Measurements from ENCODE around the gene ISY1.
"Not testable (repeated sequence)": the region's sequence is repeated elsewhere in the genome, so short reads cannot be mapped to it uniquely, and the experiment has no call there.

ISY1 gene

DNA sequence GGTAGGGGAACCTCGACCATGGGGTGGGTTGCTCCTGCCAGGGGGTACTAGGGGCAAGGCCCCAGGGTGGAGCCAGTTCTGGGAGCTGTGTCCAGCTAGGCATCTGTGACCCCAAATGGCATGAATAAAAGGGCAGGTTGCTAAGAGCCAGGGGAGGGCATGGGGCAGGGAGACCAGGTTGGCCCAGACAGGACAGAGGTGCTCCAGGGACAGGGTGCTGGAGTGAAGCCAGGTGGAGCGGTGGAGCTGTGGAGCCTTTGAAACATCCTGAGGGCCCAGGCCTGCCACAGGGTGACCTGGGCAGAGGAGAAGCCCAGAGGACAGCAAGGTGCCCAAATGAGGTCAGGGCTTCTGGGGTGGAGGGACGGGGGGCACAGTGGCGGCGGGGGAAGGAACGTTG, 72.6 kb downstream of the ISY1 start:
- DNase-seq (ENCODE audit: low read depth in 2 of 3, low spot score in 1 of 3) = not testable (repeated sequence)

GRCh38 chr3:129087904-129088303, 73.0 kb downstream of the ISY1 start:
- not testable (repeated sequence) for DNase-seq (ENCODE audit: low read depth in 2 of 3, low spot score in 1 of 3)

- no peak for DNase-seq (ENCODE audit: low read depth in 2 of 3, low spot score in 1 of 3)
These were observed 73.6 kb downstream of the ISY1 start for GRCh38 chr3:129087138-129087702.

DNA sequence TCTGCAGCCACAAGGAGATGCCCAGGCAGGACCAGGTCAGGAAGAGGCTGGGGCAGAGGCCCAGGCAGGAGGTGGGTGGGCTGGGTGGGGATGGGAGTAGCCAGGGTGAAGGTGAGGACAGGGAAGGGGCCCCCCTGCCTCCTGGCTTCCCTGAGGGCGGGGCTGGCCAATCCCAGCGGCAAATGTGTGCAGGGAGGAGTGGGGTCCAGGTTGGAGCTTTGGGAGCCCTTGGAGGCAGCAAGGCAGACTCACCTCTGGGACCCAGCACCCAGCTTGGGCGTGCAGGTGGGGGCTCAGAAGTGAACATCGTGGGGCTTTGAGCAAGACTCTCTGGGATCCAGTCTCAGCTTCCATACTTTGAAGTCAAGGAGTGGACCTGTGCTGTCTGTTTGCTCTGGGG, 75.0 kb downstream of the ISY1 start:
- DNase-seq (ENCODE audit: low read depth in 2 of 3, low spot score in 1 of 3) = no peak

DNA sequence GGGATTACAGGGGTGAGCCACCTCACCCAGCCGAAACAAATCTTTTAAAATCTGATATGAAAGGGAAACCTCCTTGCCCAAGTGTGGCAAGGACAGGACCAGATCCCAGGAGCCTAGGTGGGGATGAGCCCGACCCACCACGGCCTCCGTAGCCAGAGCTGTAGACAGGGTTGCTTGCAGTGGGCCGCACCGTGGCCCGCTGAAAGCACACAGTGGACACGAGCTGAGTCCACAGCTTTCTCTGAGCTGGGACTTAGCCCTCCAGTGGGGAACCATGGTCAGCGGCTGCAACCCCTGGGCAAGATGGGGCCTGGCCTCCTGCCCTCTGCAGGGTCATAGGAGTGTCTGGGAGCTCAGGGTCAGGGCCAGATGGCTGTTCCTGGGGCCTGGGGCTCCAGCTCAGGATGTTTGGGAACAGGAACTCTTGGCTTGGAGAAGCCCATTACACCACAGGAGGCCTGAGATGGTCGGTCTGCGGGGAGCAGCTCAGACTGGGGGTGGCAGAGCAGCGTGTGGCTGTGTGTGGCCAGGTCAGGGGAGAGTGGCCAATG, 75.6 kb downstream of the ISY1 start:
- no peak for DNase-seq (ENCODE audit: low read depth in 2 of 3, low spot score in 1 of 3)

DNA sequence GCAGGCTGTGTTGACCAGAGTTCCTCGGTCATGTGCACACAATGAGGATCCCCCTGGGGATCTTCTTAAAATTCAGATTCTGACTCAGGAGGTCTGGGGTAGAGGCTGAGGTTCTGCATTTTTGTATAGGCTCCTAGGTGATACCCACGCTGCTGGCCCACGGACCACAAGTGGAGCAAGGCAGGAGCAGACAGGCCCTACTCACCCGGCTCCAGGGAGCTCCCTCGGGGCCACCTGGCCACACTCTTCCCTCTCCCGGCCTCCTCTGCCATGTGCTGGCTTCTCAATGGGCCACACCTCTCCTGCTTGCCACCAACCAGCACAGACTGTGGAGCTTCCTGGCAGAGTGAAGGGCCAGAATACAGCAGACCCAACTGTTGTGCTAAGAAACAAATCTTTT, 76.4 kb downstream of the ISY1 start:
- no peak for DNase-seq (ENCODE audit: low read depth in 2 of 3, low spot score in 1 of 3)

DNA sequence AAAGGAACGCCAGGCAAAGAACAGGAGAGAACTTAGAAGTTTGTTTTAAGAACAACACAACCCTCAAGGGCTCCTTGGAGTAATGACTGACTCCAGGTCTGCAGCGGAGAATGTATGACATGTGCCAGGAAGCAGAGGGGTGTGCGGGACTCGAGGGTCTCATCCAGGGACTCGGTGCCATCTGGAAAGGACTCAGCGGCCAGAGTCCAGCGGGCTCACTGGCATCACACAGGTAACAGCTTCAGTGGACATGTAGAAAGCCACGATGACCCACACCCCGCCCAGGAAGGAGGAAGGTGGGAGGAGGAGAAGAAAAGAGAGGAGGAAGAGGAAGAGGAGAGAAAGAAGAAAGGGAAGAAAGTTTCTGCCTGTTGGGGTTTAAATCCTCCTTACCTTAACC, 78.8 kb downstream of the ISY1 start:
- no peak for DNase-seq (ENCODE audit: low read depth in 2 of 3, low spot score in 1 of 3)

DNA sequence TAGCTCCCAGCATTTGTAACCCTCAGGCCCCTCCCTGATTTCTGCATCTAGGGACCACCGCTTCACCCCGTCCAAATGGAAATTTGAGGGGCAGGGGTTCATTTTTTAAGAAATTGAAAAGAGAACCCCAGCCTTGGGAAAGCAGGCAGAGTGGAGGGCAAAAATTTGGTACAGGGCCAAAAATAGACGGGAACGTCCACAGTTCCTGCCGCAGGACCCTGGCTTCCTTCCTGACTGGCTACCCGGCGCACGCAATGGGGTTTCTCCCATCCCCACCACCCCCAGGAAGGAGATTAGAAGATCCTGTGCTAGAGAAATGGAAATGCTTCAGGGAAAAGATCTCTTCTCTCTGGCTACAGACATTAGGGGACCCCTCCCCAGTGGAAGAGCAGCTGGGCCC, 79.4 kb downstream of the ISY1 start:
- DNase-seq (ENCODE audit: low read depth in 2 of 3, low spot score in 1 of 3) = no peak

GRCh38 chr3:129078510-129078909, 82.4 kb downstream of the ISY1 start:
- DNase-seq (ENCODE audit: low read depth in 2 of 3, low spot score in 1 of 3) = no peak

Measured in stimulated activated CD4-positive, alpha-beta T cell treated with anti-CD3 and anti-CD28 coated beads, Interleukin-12 subunit alpha, Interleukin-12 subunit beta, amount 100 ng/mL, for 48 hours (primary cell).